Muscle of back (tissue), 11 donors: ENCODE results near the gene ZBTB7C. TPM values are rescaled to one million over a fixed set of nuclear protein-coding genes. Genes with fewer than 3 reads are reported as not detected.

Experiments used
- DNase-seq, 3 donors: peaks; one replicate each; pipeline versions ENCODE4 v3.0.0 to v3.0.0-alpha.2; 2013
- polyA plus RNA-seq, 10 donors: library from polyadenylated mRNA; unstranded; fragments of 120-200 nt; gene quantifications; one replicate each; pipeline ENCODE4 v1.2.1, GENCODE V29; 2013; ENCODE audit not compliant: insufficient read length in 10 of 10

The ZBTB7C gene
- polyA plus RNA-seq, 10 donors: 2.6 to 5.8 (median 3.8) TPM

- no peak for DNase-seq
Observed at GRCh38 chr18:48418539-48419276, 9.5 kb upstream of the ZBTB7C start.

GRCh38 chr18:48417985-48418384, 8.8 kb upstream of the ZBTB7C start:
- no peak for DNase-seq

GRCh38 chr18:48413342-48413741, 4.2 kb upstream of the ZBTB7C start:
- DNase-seq: no peak

- no peak for DNase-seq
Observed at GRCh38 chr18:48412339-48412929, 3.3 kb upstream of the ZBTB7C start.

- peak; percentile 85 to 95 (median 91) for DNase-seq
Observed at GRCh38 chr18:48410095-48410920, 1.1 kb upstream of the ZBTB7C start.

GRCh38 chr18:48409591-48410094, 460 bp upstream of the ZBTB7C start:
- peak in 2 of 3 donors; percentile 39 to 80 for DNase-seq

- peak in 2 of 3 donors; percentile 14 to 55 for DNase-seq
Observed at GRCh38 chr18:48408111-48408726, 964 bp downstream of the ZBTB7C start.

GRCh38 chr18:48407358-48407757, 1.8 kb downstream of the ZBTB7C start:
- DNase-seq: no peak

- peak in 1 of 3 donors; percentile 25 for DNase-seq
Observed at GRCh38 chr18:48405978-48406377, 3.2 kb downstream of the ZBTB7C start.

- peak; percentile 42 to 65 (median 44) for DNase-seq
Observed at GRCh38 chr18:48404716-48405507, 4.3 kb downstream of the ZBTB7C start.

GRCh38 chr18:48402953-48403352, 6.2 kb downstream of the ZBTB7C start:
- peak; percentile 50 to 77 (median 54) for DNase-seq

GRCh38 chr18:48399303-48400075, 9.7 kb downstream of the ZBTB7C start:
- no peak for DNase-seq

GRCh38 chr18:48398074-48398473, 11.1 kb downstream of the ZBTB7C start:
- DNase-seq: no peak

- no peak for DNase-seq
Observed at GRCh38 chr18:48397021-48397420, 12.2 kb downstream of the ZBTB7C start.

- no peak for DNase-seq
Observed at GRCh38 chr18:48396561-48396960, 12.6 kb downstream of the ZBTB7C start.

GRCh38 chr18:48395646-48396045, 13.5 kb downstream of the ZBTB7C start:
- no peak for DNase-seq

- no peak for DNase-seq
Observed at GRCh38 chr18:48394176-48394575, 15.0 kb downstream of the ZBTB7C start.

GRCh38 chr18:48393776-48394175, 15.4 kb downstream of the ZBTB7C start:
- DNase-seq: peak in 1 of 3 donors; percentile 32

GRCh38 chr18:48393170-48393569, 16.0 kb downstream of the ZBTB7C start:
- no peak for DNase-seq

- DNase-seq: peak in 2 of 3 donors; percentile 56 to 81
Observed at GRCh38 chr18:48392268-48392667, 16.9 kb downstream of the ZBTB7C start.
